ENCODE data around the gene EEF1AKMT4.

DNA sequence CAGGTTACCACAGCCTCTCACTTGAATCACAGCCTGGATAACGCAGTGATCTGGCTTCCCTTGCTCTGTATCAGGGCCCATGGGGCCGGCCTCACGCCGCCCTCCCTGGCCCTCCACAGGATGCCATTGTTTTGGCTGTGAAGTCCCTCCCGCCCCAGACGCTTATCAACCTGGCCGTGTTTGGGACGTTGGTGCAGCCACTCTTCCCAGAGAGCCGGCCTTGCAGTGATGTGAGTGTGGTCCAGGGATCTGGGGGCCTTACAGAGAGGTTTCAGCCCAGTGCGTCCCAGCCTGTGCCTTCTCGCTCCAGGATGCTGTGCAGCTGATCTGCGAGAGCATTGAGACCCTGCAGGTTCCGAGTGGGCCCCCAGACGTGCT lies 13.4 kb upstream of the EEF1AKMT4 start:
- TF ChIP-seq CTCF (conservative IDR thresholded peaks at IDR 0.05) (no peak), EZH2 (IDR thresholded peaks at IDR 0.05; ENCODE audit: low read depth) (no peak)

Measured in PC-9 (cell line).